HG03571 (cell line): Measurements from ENCODE around the gene FLT1.

ENCODE experiments used
- ATAC-seq: cut with Tn5 transposase; IDR thresholded peaks from one replicate; pipeline ENCODE4 v1.9.1; 2021; ENCODE audit not compliant: unreplicated experiment

The FLT1 gene

DNA sequence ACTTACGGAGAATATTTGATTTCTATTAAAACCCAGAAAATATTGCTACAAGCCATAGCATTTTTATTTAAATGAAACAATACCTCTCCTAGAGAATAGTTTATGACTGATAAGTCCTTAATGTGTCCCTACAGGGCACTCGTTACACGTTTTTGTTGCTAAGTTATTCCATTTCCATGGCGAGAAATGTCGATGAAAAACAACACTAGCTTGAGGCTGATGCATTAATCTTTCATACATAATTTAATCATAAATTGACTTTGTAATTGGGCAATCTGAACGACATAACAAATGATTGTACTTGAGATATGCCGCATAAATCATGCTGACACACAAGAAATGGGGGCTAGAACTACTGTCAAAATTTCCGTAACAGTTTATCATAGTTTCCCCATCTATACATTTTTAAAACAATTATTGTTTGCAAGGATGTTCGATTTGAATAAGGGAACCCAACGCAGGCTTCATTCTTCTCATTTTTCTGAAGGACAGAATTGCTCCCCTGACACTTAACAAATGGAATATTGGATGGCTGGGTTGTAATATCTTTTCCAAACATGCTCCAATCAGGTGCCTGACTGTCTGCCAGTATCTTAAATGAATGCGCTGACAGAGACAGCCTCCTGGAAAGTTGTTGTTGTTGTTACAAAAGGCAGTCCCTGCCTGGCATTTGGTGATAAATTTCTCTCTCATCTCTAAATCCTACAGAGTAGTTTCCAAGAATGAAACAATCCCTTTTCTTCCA lies 61.9 kb downstream of the FLT1 start:
- no peak for ATAC-seq

DNA sequence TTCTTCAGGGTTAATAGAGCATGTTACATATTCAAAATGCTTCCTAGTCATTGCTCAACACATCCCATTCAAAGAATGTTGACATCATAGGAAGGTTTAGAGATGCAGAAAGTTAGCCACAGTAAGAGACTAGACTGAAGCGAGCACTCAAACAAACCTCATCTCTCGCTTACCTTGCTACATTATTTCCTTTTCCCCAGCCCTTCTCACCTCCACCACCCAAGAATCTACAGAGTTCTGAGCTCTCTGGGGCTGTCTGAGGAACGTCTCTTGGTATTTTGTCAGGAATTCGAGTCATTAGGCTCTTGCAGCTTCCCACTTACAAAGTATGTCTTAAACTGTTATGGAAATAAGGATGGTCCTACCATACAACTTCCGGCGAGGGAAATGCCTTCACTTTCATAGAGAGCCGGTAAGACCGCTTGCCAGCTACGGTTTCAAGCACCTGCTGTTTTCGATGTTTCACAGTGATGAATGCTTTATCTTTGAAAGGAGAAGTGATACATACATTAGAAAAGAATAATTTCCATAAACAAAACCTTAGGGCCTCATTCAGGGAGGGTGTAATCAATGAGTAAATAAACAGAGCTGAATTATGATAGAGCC lies 65.1 kb downstream of the FLT1 start:
- ATAC-seq: peak; percentile 92

GRCh38 chr13:28429096-28429495 lies 65.8 kb downstream of the FLT1 start:
- ATAC-seq: no peak

- no peak for ATAC-seq
Measured at GRCh38 chr13:28426381-28426780, 68.5 kb downstream of the FLT1 start.

GRCh38 chr13:28425793-28426192 lies 69.1 kb downstream of the FLT1 start:
- ATAC-seq: no peak

- ATAC-seq: no peak
Measured at GRCh38 chr13:28424541-28424940, 70.4 kb downstream of the FLT1 start.

GRCh38 chr13:28423010-28423409 lies 71.9 kb downstream of the FLT1 start:
- ATAC-seq: peak; percentile 91

DNA sequence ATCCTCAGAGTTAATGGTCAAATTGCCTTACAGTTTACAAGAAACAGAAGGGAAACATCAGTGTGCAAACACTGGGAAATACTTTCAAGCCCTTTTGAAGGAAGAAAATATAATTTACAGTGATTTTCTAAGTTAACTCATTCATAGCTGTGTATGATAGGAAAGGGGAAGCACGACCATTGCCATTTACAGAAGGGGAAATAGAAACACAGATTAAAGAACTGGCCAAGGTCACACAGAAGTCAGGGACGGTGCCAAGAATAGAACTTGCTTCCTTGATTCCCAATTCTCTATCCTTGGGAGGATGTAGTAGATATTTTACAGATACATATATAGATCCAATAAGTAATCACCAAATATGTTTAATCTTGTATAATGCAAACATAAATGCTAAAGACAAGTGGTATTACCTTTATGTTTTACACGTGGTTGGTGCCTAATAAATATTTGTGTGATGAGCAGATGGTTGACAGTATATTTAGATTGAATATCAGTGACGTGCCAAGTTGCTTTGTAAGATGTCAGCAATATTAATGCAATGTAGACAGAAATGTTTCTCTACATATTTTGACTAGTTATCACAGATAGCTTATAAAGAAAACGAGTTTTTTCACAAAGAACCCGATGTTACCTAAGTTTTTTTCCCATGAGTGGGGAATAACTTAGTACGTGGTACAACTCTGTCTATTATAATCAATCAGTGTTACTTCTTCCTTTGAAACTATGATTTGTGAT lies 73.1 kb downstream of the FLT1 start:
- no peak for ATAC-seq

DNA sequence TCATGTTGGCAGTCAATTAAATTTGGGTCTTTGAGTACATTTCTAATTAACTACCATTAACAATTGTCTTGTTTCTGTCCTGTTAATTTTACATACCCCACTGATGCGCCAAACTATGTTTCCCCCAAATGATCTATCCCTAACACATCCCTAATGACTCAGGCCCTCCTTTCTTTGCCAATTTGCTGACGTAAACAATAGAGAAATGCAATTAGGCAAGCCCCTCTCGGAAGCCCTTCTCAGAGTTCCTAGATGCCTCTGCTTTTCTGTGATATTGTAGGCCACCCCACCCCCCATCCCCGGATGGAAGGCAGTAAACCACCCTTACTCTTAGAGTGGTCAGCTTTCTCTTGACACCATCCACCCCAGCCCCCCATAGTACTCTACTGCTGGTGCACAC lies 74.2 kb downstream of the FLT1 start:
- no peak for ATAC-seq

DNA sequence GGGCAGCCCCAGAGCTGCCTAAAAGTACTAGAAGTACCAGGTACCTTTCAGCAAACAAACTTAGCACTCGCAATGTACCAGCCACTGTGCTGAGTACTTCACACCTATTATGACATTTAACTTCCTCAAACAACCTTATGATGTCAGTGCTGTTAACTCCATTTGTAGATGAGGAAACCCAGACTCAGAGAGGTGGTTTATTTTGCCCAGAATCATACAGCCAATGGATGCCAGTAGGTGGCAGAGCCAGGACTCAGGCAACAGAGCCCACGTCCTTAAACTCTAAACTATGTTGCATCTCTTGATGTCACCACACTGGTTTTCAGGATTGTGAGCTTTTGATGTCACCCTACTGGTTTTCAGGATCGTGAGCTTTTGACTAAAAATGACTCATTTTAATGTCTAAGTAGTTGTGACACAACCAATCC lies 78.9 kb downstream of the FLT1 start:
- no peak for ATAC-seq

DNA sequence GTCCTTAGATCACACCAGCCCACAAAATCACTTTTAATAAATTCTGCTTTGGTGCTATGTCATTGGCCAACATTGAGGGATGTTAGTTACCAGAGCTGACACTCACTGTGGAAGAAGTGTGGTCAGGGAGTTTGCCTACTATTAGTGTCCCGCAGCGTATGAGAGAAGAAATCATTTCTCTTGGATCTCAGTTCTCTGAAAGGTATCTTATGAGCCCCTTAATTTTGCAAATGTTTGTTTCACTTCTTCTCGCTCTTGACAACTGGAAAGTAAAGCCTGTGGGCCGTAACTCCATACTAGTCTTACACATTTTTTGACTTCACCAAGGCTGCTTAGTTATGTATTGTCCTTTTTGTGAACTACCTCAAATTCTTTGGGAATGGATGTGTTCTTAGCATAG lies 80.9 kb downstream of the FLT1 start:
- no peak for ATAC-seq

DNA sequence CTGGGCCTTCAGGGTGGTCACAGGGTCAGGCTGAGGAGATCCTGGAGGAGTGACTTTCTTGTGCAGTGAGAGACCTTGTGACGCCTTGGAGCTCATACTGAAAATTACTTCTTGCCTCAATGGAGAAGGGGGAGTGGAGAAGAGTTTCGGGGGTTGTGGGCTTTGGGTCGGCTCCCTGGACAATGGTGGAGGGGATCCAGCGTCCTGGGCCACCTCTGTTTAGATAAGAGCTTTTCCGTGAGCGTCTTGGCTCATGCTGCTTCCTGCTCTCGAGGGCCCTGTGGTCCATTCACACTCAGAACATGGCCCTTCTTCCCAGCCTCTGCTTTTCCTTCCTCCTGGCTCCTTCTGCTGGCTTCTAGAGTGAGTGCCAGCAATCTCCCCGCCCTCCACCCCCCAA lies 81.9 kb downstream of the FLT1 start:
- ATAC-seq: no peak

- ATAC-seq: no peak
Measured at GRCh38 chr13:28411831-28412353, 83.0 kb downstream of the FLT1 start.

GRCh38 chr13:28410096-28410495 lies 84.8 kb downstream of the FLT1 start:
- ATAC-seq: no peak

DNA sequence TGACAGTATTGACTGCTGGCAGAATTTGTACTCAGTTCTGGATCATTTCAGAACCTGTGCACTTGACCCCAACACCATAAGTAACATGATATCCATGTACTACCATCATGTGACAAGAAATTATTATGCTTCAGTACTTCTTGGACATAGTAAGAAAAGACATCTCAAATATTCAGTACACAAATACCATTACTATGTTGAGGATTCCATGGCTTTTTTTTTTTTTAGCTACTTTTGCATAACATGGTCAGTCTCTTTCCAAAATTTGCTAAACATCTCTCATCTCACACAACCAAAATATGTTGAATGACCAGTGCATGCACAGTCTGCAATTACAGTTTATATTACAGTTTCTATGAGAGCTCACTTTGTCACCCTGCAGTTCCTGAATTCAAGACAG lies 85.3 kb downstream of the FLT1 start:
- ATAC-seq: no peak

- no peak for ATAC-seq
Measured at GRCh38 chr13:28408863-28409262, 86.1 kb downstream of the FLT1 start.

DNA sequence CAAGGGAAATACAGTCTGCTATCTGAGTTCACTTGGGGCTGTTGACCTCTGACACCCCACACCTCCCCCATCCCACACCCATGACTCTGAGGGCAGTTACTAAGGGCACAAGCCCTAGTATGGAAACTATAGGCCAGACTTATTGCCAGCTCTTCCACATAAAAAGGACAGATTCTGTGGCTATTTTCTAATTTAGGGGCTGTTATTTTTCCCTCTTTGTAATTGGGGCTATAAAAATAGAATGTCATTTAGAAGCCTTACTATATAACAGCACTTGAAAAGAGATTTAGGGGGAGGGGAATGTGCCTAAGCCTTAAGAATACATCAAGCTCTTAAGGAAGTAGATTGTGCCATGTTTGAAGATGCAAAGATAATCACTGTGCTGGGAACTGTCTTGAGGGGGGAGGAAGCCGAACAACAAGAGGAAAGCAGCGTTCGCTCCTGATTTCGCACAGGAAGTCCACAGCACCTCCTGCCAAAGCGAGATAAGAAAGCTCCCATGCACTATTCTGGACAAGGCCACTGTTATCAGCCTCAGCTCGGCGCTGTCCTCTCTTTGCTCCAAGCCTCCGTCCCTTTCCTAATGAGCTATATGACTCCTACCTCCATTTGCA lies 86.6 kb downstream of the FLT1 start:
- no peak for ATAC-seq

- ATAC-seq: no peak
Measured at GRCh38 chr13:28406733-28407266, 88.1 kb downstream of the FLT1 start.

DNA sequence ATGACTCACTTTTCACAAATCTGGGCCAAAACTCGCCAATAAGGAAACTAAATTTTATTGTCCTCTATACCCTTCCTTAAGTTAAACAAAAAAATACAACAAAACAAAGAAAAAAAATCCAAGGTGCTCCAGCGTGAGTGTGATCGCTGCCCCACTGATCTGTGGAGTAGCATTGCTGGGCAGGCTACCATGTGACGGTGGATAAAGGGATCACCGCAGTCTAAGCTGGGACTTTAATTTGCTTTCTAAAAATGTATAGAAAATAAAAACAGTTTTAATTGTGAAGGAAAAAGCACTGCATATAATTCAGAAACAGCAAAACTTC lies 92.9 kb downstream of the FLT1 start:
- ATAC-seq: no peak

DNA sequence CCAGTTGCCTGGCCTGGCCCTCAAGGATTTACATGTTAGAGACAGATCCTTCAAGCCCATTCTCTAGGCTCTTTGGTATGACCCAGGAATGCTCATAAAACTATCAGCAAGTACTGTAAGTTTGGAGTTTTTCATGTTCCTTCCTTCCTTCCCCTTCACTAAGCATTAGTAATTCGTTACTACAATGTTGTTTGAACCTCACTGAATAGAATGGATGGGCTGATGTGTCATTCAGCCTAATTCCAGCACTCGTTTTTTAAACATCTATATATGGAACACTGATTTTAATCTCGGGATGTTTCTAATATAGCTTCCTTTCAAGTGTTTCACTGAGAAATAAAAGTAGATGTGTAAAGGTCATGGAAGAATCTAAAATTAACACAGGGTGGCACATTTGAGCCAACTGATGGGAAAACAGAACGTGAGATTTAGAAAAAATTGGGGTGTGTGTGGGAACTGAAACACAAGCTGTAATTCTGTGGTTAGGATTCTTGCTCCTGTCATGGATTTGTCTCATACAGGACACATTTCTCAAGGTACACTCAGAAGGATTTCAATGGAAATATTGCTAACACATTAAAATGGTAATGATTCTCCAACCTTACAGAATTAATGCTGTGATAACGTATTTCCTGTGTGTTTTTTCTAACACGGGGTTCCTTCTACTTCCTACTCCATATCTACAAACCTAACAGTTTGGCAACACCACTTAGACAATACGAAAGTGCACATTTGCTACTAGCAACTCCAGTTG lies 93.4 kb downstream of the FLT1 start:
- ATAC-seq: no peak

GRCh38 chr13:28396053-28396452 lies 98.9 kb downstream of the FLT1 start:
- no peak for ATAC-seq
